Anterior cingulate cortex (tissue), 58 donors: ENCODE results near the gene SCRG1.

Source experiments
- DNase-seq, 58 donors: peaks; one replicate each; lab custom pipeline; 2025; lab: John Stamatoyannopoulos, UW

SCRG1 gene

GRCh38 chr4:173398779-173399415 is at the start of gene SCRG1:
Gene SCRG1, minus strand, starts transcription at chr4:173399116. Its CDS starts 7,702 bp downstream, at chr4:173391414.
- peak in 46 of 58 donors; percentile 6 to 85 (median 47) for DNase-seq

DNA sequence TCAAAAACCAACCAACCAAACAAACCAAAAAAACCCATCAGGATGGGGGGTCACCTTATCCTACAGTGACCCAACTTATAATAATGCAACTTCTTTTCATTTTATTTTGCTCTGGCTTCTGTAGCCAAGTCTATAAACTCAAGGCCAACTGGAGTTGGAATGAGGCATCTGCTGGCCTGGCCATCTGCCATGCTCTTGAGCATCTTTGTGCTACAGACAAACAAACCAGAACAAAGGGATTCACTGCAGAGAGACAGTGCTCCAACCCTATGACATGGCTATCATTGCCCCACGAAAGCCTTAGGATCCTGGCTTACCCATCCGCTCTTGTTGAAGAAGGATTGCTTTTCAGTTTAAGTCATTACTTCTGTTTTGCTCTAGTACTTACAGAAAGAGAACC is 49.2 kb upstream of the SCRG1 start:
- peak in 52 of 58 donors; percentile 1 to 81 (median 40) for DNase-seq

DNA sequence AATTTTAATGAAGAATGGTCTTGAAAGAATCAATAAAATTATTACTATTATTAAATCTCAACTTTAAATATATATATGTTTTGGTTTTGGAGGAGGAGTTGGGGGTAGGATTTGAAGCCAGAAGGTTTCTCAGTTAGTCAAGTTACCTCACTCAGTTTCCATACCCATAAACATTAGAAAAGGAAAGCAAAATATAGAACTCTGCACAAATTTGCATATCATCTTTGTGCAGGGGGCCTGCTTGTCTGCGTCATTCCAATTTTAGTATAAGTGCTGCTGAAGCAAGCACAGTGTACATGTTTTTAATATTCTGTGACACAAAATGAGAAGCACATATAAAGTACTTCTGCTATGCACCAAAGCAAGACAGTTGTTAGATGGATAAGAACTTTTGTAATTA is 47.5 kb upstream of the SCRG1 start:
- DNase-seq: no peak

DNA sequence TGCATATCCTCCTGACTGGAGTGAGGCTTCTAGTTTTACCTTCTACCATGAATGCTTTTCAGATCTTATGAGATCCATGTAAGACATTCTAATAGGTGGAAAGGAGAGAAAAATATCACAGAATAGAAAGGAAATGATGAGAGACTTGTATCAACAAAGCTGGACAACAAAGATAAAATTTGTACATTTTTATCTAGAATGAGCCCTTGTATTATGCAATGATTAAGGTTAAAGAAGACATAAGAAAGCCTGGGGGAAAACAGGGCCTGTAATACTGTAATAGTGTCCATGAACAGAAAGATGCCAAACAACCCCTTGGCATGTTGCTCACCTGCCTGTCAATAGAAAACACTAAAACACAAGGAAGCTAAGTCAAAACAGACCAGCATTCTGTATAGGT is 44.2 kb upstream of the SCRG1 start:
- DNase-seq: no peak

- DNase-seq: no peak
These were observed 43.5 kb upstream of the SCRG1 start for GRCh38 chr4:173442223-173442932.

GRCh38 chr4:173440888-173441287 is 42.0 kb upstream of the SCRG1 start:
- no peak for DNase-seq

GRCh38 chr4:173436771-173437265 is 37.9 kb upstream of the SCRG1 start:
- no peak for DNase-seq

DNA sequence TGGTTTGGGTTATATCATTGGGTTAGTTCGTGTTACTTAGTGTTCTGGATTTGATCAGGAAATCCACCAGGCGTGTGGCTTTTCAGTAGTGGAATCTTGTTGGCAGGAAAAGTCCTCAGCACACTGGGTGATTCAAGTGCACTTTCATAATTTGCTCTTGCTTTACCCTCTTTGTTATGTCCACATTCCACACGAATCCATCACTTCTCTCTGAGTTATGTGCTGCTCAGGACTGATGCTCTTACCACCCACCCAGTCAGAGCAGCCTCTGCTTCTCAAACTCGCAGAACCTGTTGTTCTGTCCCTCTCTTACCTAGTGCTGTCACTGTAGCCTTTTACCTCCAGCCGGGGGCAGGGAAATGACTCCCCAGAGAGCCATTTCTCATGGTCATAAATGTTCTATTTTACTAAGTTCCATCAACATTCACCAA is 37.2 kb upstream of the SCRG1 start:
- DNase-seq: no peak

DNA sequence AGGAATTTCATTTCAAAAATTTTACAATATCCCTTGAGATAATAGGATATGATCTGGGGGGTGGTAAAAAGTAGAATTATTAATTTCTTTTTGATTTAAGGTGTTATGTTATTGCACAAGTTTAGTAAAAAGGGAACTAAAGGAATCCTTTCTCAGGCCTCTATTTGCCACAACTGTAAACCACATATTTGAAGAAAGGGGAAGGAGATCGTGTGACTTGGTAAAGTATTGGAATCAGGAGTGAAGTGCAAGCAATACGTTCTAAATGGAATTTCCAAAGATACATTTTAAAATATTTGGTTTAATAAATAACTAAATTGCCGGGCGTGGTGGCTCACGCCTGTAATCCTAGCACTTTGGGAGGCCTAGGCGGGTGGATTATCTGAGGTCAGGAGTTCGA is 35.3 kb upstream of the SCRG1 start:
- DNase-seq: no peak

- no peak for DNase-seq
These were observed 34.5 kb upstream of the SCRG1 start for GRCh38 chr4:173433447-173433846.

- DNase-seq: no peak
These were observed 33.5 kb upstream of the SCRG1 start for GRCh38 chr4:173432430-173432829.

- DNase-seq: no peak
These were observed 27.1 kb upstream of the SCRG1 start for GRCh38 chr4:173426064-173426463.

- no peak for DNase-seq
These were observed 26.2 kb upstream of the SCRG1 start for GRCh38 chr4:173424899-173425805.

- DNase-seq: no peak
These were observed 21.9 kb upstream of the SCRG1 start for GRCh38 chr4:173420801-173421200.

DNA sequence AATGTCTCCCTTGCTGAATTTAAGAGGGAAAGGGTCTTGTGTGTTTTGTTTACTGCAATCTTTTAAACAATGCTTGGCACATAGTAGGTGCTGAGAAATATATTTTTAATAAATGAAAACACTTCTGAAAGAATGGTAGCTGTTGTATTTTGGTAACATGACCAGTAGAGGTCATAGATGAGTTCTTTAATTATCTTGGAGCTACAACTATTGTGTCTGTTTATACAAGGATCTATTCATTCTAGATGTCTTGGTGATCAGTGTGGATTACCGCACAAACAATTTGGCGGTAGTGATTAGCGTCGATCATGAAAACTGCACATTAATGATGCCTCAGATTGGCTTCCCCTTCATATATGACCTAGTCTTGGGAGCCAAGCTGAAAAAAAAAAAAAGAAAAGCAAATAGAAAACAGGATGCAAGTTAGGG is 21.4 kb upstream of the SCRG1 start:
- no peak for DNase-seq

GRCh38 chr4:173418639-173419038 is 19.7 kb upstream of the SCRG1 start:
- DNase-seq: no peak

DNA sequence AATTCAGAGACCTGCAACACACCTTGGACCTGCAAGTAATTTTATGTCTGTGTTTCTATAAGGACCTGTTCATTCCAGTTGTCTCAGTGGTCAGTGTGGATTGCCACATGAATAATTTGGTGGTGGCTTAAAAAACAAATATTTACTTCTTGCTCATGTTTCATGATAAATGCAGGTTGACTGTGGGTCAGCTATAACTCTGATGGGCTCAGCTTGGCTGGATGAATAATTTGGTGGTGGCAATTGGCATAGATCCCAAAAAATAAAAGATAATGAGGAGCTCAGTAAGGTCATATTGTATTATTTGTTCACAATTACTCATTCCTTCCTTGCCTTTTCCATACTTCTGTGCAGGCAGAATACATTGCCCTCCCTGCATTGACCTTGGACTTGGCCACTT is 18.9 kb upstream of the SCRG1 start:
- DNase-seq: no peak

- peak in 42 of 58 donors; percentile 5 to 62 (median 30) for DNase-seq
These were observed 17.2 kb upstream of the SCRG1 start for GRCh38 chr4:173415885-173416653.

GRCh38 chr4:173415092-173415491 is 16.2 kb upstream of the SCRG1 start:
- DNase-seq: no peak

DNA sequence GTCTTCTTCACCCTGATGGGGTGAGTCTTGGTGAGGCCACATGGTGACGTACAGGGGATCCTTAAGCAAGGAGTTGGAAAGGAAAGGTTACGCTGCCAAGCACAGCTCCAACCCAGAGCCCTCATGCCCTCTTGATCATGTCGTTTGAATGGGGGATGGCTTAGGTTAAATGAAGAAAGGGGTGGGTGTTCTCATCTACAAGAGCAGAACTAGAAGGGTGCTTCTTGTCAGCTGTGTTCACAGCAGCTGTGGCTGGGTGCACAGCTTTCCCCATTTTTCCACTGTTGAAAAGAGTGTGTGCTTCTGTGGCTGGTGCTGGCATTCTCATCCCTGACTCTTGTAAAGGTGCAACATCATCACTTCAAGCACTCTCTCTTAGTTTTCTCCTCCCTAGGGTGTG is 15.5 kb upstream of the SCRG1 start:
- peak in 2 of 58 donors; percentile 1 to 10 for DNase-seq
